Kidney epithelial cell (primary cell): ENCODE data around the gene ELF5. TPM values are rescaled to one million over a fixed set of nuclear protein-coding genes. Genes with fewer than 3 reads are reported as not detected.

ENCODE experiments used
- DNase-seq: peaks from one replicate; pipeline ENCODE4 v3.0.0-alpha.2; 2010; ENCODE audit warnings: low read depth
- H3K27me3 ChIP-seq: 2 replicates; pipeline ENCODE4 v1.6.0; 2011; ENCODE audit warnings: low read length; ENCODE audit not compliant: control insufficient read depth, insufficient read depth
- H3K36me3 ChIP-seq: 2 replicates; pipeline ENCODE4 v1.5.1; 2011; ENCODE audit warnings: low read length; ENCODE audit not compliant: control insufficient read depth, insufficient read depth
- H3K4me3 ChIP-seq: 2 replicates; pipeline ENCODE4 v1.5.1; 2011; ENCODE audit warnings: low read depth, mild to moderate bottlenecking, control low read depth, low read length
- total RNA-seq: library from RNA; depleted of rRNA; stranded (reverse); fragments of >200 nt; gene quantifications from 2 replicates; pipeline ENCODE4 v1.2.3, GENCODE V29; 2015
- TF ChIP-seq, protein P1 (sequence below): IDR thresholded peaks from 2 replicates; pipeline ENCODE4 v1.5.1; 2011; ENCODE audit warnings: mild to moderate bottlenecking, moderate library complexity, low read length, control low read depth, inconsistent platforms; ENCODE audit not compliant: insufficient read depth, poor library complexity, severe bottlenecking

The ELF5 gene
- total RNA-seq, 1 donor from 2014 or later = not detected

- TF ChIP-seq, protein P1, sequence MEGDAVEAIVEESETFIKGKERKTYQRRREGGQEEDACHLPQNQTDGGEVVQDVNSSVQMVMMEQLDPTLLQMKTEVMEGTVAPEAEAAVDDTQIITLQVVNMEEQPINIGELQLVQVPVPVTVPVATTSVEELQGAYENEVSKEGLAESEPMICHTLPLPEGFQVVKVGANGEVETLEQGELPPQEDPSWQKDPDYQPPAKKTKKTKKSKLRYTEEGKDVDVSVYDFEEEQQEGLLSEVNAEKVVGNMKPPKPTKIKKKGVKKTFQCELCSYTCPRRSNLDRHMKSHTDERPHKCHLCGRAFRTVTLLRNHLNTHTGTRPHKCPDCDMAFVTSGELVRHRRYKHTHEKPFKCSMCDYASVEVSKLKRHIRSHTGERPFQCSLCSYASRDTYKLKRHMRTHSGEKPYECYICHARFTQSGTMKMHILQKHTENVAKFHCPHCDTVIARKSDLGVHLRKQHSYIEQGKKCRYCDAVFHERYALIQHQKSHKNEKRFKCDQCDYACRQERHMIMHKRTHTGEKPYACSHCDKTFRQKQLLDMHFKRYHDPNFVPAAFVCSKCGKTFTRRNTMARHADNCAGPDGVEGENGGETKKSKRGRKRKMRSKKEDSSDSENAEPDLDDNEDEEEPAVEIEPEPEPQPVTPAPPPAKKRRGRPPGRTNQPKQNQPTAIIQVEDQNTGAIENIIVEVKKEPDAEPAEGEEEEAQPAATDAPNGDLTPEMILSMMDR = no peak
- Histone ChIP-seq H3K36me3 (no peaks in the 10 kb centered on the region), H3K4me3 (no peak overlapping the region), H3K27me3 (no peaks in the 10 kb centered on the region)
- DNase-seq = no peak
Observed at GRCh38 chr11:34488855-34489557, 24.6 kb downstream of the ELF5 start.

DNA sequence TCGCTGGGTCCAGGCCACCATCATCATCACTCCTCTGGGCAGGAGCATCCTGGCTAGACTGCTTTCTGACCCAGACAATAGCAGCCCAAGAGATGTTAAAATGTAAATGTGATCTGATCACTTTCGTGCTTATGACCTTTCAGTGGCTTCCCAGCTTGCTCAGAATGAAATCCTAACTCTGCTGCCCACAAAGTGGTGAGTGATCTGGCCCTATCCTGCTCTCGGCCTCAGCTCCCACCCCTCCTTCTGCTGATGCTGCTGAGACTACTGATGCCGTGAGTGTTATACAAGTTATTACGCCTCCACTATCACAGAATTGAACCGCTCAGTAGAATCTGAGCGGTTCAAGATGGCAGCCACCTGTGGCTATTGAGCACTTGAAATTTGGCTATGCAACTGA lies 26.2 kb downstream of the ELF5 start:
- DNase-seq = no peak
- TF ChIP-seq, protein P1 = no peak
- H3K36me3 ChIP-seq = no peaks in the 10 kb centered on the region
- no peak overlapping the region for H3K4me3 ChIP-seq
- no peaks in the 10 kb centered on the region for H3K27me3 ChIP-seq

DNA sequence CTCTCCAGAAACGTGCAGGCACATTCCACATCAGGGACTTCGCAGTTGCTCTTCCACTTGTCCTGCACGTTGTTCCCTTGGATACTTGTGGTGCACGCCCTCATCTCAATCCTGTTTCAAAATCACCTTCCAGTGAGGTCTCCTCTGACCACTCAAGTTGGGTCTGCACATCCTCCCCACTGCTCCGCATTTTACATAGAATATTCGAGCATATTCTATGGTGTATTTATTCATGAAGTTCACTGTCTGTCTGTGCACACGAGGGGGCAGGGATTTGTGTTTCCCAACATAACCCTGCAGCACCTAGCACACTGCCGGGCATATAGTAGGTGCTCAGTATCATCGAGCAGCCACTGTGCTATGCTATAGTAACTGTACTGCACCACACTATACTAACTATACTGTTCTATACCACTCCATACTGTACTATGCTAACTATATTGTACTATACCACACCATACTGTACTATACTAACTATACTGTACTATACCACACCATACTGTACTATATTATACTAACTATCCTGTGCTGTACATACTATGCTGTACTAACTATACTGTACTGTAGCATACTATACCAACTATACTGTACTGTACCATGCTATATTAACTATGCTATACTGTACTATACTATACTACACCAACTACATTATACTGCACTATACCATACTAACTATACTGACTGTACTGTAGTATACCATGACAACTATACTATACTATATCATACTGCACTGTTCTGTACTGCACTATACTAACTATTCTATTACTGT lies 30.3 kb downstream of the ELF5 start:
- no peak for DNase-seq
- Histone ChIP-seq H3K27me3 (no peaks in the 10 kb centered on the region), H3K4me3 (no peak overlapping the region), H3K36me3 (no peaks in the 10 kb centered on the region)
- TF ChIP-seq, protein P1 = no peak

GRCh38 chr11:34481307-34481706 lies 32.3 kb downstream of the ELF5 start:
- H3K27me3 ChIP-seq = no peaks in the 10 kb centered on the region
- DNase-seq = peak; percentile 43
- H3K36me3 ChIP-seq = no peaks in the 10 kb centered on the region
- TF ChIP-seq, protein P1 = no peak
- no peak overlapping the region for H3K4me3 ChIP-seq

DNA sequence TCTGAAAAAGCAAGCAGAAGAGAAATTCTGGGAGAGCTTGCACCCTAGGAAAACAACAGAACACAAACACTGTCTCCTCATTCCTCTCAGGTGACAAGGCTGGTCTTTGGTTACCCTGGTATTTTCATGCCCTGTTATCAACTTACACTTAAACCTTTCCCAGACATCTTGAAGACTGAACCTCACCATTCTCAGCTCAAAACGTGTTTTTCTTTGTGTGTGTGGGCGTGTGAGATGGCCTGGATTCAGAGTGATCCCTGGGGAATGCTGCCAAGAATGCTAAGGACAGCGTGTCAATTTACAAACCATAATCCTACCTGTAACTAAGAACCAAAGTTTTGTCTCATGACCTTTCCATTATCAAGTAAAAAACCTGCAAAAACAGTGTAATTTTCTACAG lies 33.3 kb downstream of the ELF5 start:
- Histone ChIP-seq H3K36me3 (no peaks in the 10 kb centered on the region), H3K4me3 (no peak overlapping the region), H3K27me3 (no peaks in the 10 kb centered on the region)
- DNase-seq = peak; percentile 28
- TF ChIP-seq, protein P1 = no peak
